ENCODE results near the gene METTL3.

Gene METTL3

GRCh38 chr14:21476925-21477681, 34.0 kb downstream of the METTL3 start, which contains the start of the genes RAB2B and TOX4:
Gene RAB2B, minus strand, starts transcription at chr14:21476959. Its CDS starts 87 bp downstream, at chr14:21476872.
Gene TOX4, plus strand, starts transcription at chr14:21477195. Its CDS starts 84 bp downstream, at chr14:21477279.
- DNase-seq (ENCODE audit: low spot score) = peak; percentile 100

DNA sequence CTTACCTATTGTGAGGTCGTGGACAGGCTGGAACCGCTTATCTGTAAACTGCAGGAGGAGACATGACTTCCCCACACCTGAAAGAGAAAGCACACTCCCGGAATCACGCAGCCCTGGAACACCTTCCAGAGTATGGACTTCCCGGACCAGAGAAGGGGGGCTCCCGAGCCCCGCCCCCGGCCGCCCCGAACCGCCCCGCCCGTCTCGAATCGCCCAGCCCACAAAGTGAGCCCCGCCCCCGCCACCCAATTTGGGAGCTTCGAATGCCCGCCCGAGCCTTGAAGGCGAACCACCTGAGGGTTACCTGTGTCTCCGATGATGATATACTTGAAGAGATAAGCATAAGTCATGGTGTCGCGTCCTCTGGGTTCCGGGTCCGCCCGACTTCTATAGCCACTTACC, 34.6 kb downstream of the METTL3 start:
- no peak for DNase-seq (ENCODE audit: low spot score)

- DNase-seq (ENCODE audit: low spot score) = no peak
Observed at GRCh38 chr14:21475767-21476522, 35.2 kb downstream of the METTL3 start.

GRCh38 chr14:21467616-21468015, 43.5 kb downstream of the METTL3 start:
- DNase-seq (ENCODE audit: low spot score) = peak; percentile 13

GRCh38 chr14:21455912-21456667, 55.0 kb downstream of the METTL3 start, which contains the start of gene CHD8:
Gene CHD8, minus strand, starts transcription at chr14:21456123. Its CDS starts 24,480 bp downstream, at chr14:21431643.
- peak; percentile 100 for DNase-seq (ENCODE audit: low spot score)

GRCh38 chr14:21455592-21455911, 55.6 kb downstream of the METTL3 start:
- DNase-seq (ENCODE audit: low spot score) = no peak

GRCh38 chr14:21454843-21455544, 56.1 kb downstream of the METTL3 start:
- no peak for DNase-seq (ENCODE audit: low spot score)

- DNase-seq (ENCODE audit: low spot score) = no peak
Observed at GRCh38 chr14:21449899-21450216, 61.3 kb downstream of the METTL3 start.

Data from putamen (tissue), 1 donor.